ENCODE measurements around the gene SGPP2. TPM values are rescaled to one million over a fixed set of nuclear protein-coding genes. Genes with fewer than 3 reads are reported as not detected.

Gene SGPP2
- total and polyA plus RNA-seq, 2 of the 4 experiments (the other 2 are of a cell fraction): not detected

DNA sequence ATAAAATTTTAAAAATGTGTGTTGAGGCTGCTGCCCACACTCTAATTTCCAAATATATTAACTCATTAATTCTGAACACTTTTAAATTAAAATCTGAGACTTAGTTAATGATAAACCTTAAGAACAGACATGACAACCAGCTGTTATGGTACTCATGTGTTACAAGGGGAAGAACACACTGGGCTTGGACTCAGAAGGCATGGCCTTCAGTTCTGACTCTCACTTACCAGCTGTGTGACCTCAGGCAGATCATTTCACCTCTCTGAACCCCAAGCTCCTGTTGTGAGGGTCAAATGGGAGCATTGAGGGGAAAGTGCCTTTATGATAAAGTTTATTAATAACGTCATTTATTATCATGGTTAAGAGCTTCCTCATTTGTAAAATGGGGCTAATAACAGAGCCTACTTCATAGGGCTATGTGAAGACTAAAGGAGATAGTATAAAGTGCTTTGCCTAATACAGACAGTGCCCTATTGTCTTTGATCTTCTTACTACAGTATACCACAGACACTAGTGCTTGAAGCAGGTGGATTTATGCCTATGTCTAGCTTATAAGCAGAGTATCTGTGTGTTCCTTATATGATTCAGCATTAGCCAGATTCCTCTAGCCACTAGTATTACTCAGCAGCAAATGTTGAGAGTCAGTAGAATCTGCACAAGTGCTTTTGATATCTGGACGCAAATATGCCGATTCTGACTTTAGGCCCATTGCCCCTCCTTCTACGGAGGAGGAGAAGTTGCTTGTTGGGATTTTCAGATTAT is 99.6 kb downstream of the SGPP2 start:
- ChIA-PET POLR2A (ENCODE audit: unreplicated experiment) (no interaction called here), CTCF (interaction anchor here (0.6 kb wide), 1 partner anchor 628 kb away, joined by 3 read pairs; no protein-coding TSS in a partner anchor)
- Histone ChIP-seq H3K14ac (replicated peaks; ENCODE audit: low read depth, low read length) (no peak overlapping the region), H3K23ac (ENCODE audit: low read depth, low read length) (no peak overlapping the region), H3K9me1 (ENCODE audit: insufficient read depth, low read length) (no peaks in the 10 kb centered on the region), H3K27me3 (ENCODE audit: control insufficient read depth, insufficient read depth, low read length) (no peaks in the 10 kb centered on the region), H4K5ac (ENCODE audit: low read depth, low read length) (no peak overlapping the region), H3K4me1 (ENCODE audit: control insufficient read depth, insufficient read depth, low read length) (no peaks in the 10 kb centered on the region), H3K56ac (ENCODE audit: extremely low read depth, insufficient read depth, low read length) (no peak overlapping the region), H3K36me3 (ENCODE audit: control insufficient read depth, insufficient read depth, low read length) (no peaks in the 10 kb centered on the region), H2AFZ (replicated peaks; ENCODE audit: low read length, poor library complexity) (no peak overlapping the region), H2BK5ac (ENCODE audit: low read depth, low read length, poor library complexity, severe bottlenecking) (no peak overlapping the region), H2BK20ac (ENCODE audit: low read depth, low read length) (no peak overlapping the region), H3K27ac (ENCODE audit: insufficient read depth, low read length) (no peak overlapping the region), H3K4me2 (ENCODE audit: low read depth, low read length) (no peak overlapping the region), H3K4ac (ENCODE audit: low read depth, low read length) (no peak overlapping the region), H4K20me1 (ENCODE audit: insufficient read depth, low read length) (no peaks in the 10 kb centered on the region), H3K9ac (ENCODE audit: low read depth, low read length) (no peak overlapping the region), H2AK9ac (replicated peaks; ENCODE audit: low read depth, low read length, poor library complexity) (no peak overlapping the region), H2BK15ac (ENCODE audit: low read depth, low read length) (no peak overlapping the region), H3K18ac (ENCODE audit: low read depth, low read length) (no peak overlapping the region), H3K9me3 (ENCODE audit: control insufficient read depth, insufficient read depth, low read length) (no peaks in the 10 kb centered on the region), H4K8ac (ENCODE audit: low read depth in 2 of 2, low read length in 2 of 2) (no peak overlapping the region), H2AK5ac (ENCODE audit: low read depth, low read length) (no peak overlapping the region), H3K79me1 (ENCODE audit: low read depth in 1 of 2, low read length in 2 of 2) (no peaks in the 10 kb centered on the region), H2BK120ac (ENCODE audit: low read depth, low read length) (no peak overlapping the region), H3K4me3 (ENCODE audit: insufficient read depth, low read depth, low read length) (no peak overlapping the region), H4K91ac (ENCODE audit: insufficient read depth, low read depth, low read length) (no peak overlapping the region)
- no TSS peak for BruUV-seq (replicated peaks)
- DNase-seq (no peak), ATAC-seq (ENCODE audit: low read depth) (no peak)
- WGBS, 2 experiments (ENCODE audit: extremely low coverage in 2 of 2, insufficient read length in 1 of 2): no CpG with 5 or more reads among the region's 4 CpGs
- dilution Hi-C loops (cut with HindIII; ENCODE audit: low sequenced_read_pairs, unreplicated experiment): no loop called here
- intact Hi-C loops (cut with micrococcal nuclease): no loop called here
- in situ Hi-C loops (cut with MboI; ENCODE audit: low sequenced_read_pairs): no loop called here
- TF ChIP-seq MAFK (IDR thresholded peaks at IDR 0.05; ENCODE audit: low read depth, low read length): no peak
- TF ChIP-seq RAD21 (IDR thresholded peaks at IDR 0.05; ENCODE audit: low read length): no peak
- TF ChIP-seq POLR2A (IDR thresholded peaks at IDR 0.05; ENCODE audit: low read depth, low read length): no peak
- no peak for TF ChIP-seq RCOR1 (IDR thresholded peaks at IDR 0.05; ENCODE audit: insufficient replicate concordance, low read length)
- TF ChIP-seq RFX5 (IDR thresholded peaks at IDR 0.05; ENCODE audit: low read depth, low read length): no peak
- TF ChIP-seq CEBPB (IDR thresholded peaks at IDR 0.05; ENCODE audit: low read depth, low read length): no peak
- TF ChIP-seq BHLHE40 (IDR thresholded peaks at IDR 0.05; ENCODE audit: low read depth, low read length): no peak
- TF ChIP-seq, protein P1, sequence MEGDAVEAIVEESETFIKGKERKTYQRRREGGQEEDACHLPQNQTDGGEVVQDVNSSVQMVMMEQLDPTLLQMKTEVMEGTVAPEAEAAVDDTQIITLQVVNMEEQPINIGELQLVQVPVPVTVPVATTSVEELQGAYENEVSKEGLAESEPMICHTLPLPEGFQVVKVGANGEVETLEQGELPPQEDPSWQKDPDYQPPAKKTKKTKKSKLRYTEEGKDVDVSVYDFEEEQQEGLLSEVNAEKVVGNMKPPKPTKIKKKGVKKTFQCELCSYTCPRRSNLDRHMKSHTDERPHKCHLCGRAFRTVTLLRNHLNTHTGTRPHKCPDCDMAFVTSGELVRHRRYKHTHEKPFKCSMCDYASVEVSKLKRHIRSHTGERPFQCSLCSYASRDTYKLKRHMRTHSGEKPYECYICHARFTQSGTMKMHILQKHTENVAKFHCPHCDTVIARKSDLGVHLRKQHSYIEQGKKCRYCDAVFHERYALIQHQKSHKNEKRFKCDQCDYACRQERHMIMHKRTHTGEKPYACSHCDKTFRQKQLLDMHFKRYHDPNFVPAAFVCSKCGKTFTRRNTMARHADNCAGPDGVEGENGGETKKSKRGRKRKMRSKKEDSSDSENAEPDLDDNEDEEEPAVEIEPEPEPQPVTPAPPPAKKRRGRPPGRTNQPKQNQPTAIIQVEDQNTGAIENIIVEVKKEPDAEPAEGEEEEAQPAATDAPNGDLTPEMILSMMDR (conservative IDR thresholded peaks at IDR 0.05; ENCODE audit: low read depth, low read length): no peak
- no peak for TF ChIP-seq ELK1 (IDR thresholded peaks at IDR 0.05; ENCODE audit: borderline replicate concordance, low read depth, low read length)
- no peak for TF ChIP-seq SMC3 (IDR thresholded peaks at IDR 0.05; ENCODE audit: low read depth, low read length)
- TF ChIP-seq MXI1 (IDR thresholded peaks at IDR 0.05; ENCODE audit: borderline replicate concordance, low read depth, low read length): no peak
- no peak for TF ChIP-seq NFE2L2 (IDR thresholded peaks at IDR 0.05; ENCODE audit: low read depth, low read length)

Data from IMR-90 (cell line).